Smooth muscle cell (in vitro differentiated cells): ENCODE measurements around the gene SOBP. TPM values are rescaled to one million over a fixed set of nuclear protein-coding genes. Genes with fewer than 3 reads are reported as not detected.
A peak's percentile ranks its signal among the peaks of the same experiment; 100 is the strongest.

Source experiments
- DNase-seq: peaks from one replicate; lab custom pipeline; 2025; ENCODE audit not compliant: unreplicated experiment; lab: John Stamatoyannopoulos, UW
- H2AFZ ChIP-seq: fragments of 200-600 bp; sonication (generic); 2 replicates; pipeline ENCODE4 v1.6.0; 2016; ENCODE audit warnings: antibody characterized with exemption, low read depth, mild to moderate bottlenecking
- H3F3A ChIP-seq: fragments of 200-600 bp; sonication (generic); 2 replicates; pipeline ENCODE4 v1.6.0; 2017; ENCODE audit warnings: antibody characterized with exemption, low read depth
- H3K27ac ChIP-seq: fragments of 200-600 bp; sonication (generic); 2 replicates; pipeline ENCODE4 v1.5.1; 2016; ENCODE audit warnings: low read depth, mild to moderate bottlenecking
- H3K27me3 ChIP-seq: fragments of 200-600 bp; sonication (generic); 2 replicates; pipeline ENCODE4 v1.6.1; 2016; ENCODE audit warnings: low read depth, mild to moderate bottlenecking
- H3K36me3 ChIP-seq: fragments of 200-600 bp; sonication (generic); 2 replicates; pipeline ENCODE4 v1.5.1; 2016; ENCODE audit warnings: low read depth
- H3K4me1 ChIP-seq: fragments of 200-600 bp; sonication (generic); 2 replicates; pipeline ENCODE4 v1.5.1; 2016; ENCODE audit warnings: low read depth
- H3K4me2 ChIP-seq: fragments of 200-600 bp; sonication (generic); 2 replicates; pipeline ENCODE4 v1.6.0; 2016; ENCODE audit warnings: mild to moderate bottlenecking
- H3K4me3 ChIP-seq: fragments of 200-600 bp; sonication (generic); 2 replicates; pipeline ENCODE4 v1.5.1; 2016; ENCODE audit warnings: mild to moderate bottlenecking
- H3K79me2 ChIP-seq: fragments of 200-600 bp; sonication (generic); 2 replicates; pipeline ENCODE4 v1.6.0; 2016; ENCODE audit warnings: low read depth, mild to moderate bottlenecking
- H3K9ac ChIP-seq: fragments of 200-600 bp; sonication (generic); 2 replicates; pipeline ENCODE4 v1.6.0; 2016; ENCODE audit warnings: low read depth
- H3K9me3 ChIP-seq: fragments of 200-600 bp; sonication (generic); replicated peaks from 2 replicates; pipeline ENCODE4 v1.5.1; 2016; ENCODE audit warnings: low read depth
- H4K20me1 ChIP-seq: fragments of 200-600 bp; sonication (generic); 2 replicates; pipeline ENCODE4 v1.6.0; 2016; ENCODE audit warnings: low read depth
- WGBS: methylation state at CpG from one replicate; pipeline ENCODE4 v1.1.7; 2016; ENCODE audit warnings: low lambda C conversion rate; 5-methylcytosine and 5-hydroxymethylcytosine counted together
- polyA plus RNA-seq: library from polyadenylated mRNA; unstranded; fragments of >200 nt; fragmentation: Nextera tagmentation; extraction: Ambion mirVana; gene quantifications from 2 replicates; pipeline ENCODE4 v1.2.1, GENCODE V29; 2016
- total RNA-seq: library from RNA; depleted of rRNA; stranded (reverse); fragments of >200 nt; gene quantifications from 2 replicates; pipeline ENCODE4 v1.2.3, GENCODE V29; 2014
- TF ChIP-seq, protein P1 (sequence below): fragments of 200-600 bp; sonication (generic); IDR thresholded peaks from 2 replicates; pipeline ENCODE4 v1.5.1; 2017; ENCODE audit warnings: borderline replicate concordance, mild to moderate bottlenecking, antibody characterized with exemption; ENCODE audit not compliant: insufficient read depth, poor library complexity, severe bottlenecking

Gene SOBP
- total and polyA plus RNA-seq, 2 experiments from 2014 or later: 0.67 to 4.0 TPM

DNA sequence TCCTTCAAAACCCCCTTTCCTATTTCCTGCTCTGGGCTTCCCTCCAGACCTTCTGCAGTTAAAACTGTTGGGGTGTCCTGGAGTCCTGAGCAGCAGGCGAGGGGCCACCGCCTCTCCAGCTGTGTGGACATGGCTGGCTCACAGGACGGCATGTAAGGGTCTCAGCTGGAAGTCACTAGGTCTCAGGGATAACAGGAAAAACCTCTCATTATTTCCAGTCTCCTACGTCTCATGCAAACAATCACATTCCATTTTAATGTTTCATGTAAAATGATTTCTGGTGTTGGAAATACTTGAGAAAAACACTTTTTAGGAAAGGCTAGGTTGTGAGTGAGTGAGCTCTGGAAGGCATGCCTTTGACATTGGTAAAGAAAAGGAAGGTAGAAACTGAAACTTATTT, 175.5 kb downstream of the SOBP start:
- TF ChIP-seq, protein P1, sequence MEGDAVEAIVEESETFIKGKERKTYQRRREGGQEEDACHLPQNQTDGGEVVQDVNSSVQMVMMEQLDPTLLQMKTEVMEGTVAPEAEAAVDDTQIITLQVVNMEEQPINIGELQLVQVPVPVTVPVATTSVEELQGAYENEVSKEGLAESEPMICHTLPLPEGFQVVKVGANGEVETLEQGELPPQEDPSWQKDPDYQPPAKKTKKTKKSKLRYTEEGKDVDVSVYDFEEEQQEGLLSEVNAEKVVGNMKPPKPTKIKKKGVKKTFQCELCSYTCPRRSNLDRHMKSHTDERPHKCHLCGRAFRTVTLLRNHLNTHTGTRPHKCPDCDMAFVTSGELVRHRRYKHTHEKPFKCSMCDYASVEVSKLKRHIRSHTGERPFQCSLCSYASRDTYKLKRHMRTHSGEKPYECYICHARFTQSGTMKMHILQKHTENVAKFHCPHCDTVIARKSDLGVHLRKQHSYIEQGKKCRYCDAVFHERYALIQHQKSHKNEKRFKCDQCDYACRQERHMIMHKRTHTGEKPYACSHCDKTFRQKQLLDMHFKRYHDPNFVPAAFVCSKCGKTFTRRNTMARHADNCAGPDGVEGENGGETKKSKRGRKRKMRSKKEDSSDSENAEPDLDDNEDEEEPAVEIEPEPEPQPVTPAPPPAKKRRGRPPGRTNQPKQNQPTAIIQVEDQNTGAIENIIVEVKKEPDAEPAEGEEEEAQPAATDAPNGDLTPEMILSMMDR: no peak
- peaks cover 10% of the 10 kb centered on the region for H3F3A ChIP-seq
- no peaks in the 10 kb centered on the region for H3K27me3 ChIP-seq
- no peak overlapping the region for H3K9ac ChIP-seq
- H3K79me2 ChIP-seq: no peaks in the 10 kb centered on the region
- no peaks in the 10 kb centered on the region for H3K36me3 ChIP-seq
- 72% methylated on average over 4 of the region's 4 CpGs for WGBS
- H4K20me1 ChIP-seq: no peaks in the 10 kb centered on the region
- H3K27ac ChIP-seq: no peak overlapping the region
- DNase-seq: no peak
- peak overlapping the region; percentile 24 for H3K4me2 ChIP-seq
- no peak overlapping the region for H2AFZ ChIP-seq
- H3K4me1 ChIP-seq: peaks cover 13% of the 10 kb centered on the region
- no peak overlapping the region for H3K4me3 ChIP-seq
- H3K9me3 ChIP-seq: no peaks in the 10 kb centered on the region

DNA sequence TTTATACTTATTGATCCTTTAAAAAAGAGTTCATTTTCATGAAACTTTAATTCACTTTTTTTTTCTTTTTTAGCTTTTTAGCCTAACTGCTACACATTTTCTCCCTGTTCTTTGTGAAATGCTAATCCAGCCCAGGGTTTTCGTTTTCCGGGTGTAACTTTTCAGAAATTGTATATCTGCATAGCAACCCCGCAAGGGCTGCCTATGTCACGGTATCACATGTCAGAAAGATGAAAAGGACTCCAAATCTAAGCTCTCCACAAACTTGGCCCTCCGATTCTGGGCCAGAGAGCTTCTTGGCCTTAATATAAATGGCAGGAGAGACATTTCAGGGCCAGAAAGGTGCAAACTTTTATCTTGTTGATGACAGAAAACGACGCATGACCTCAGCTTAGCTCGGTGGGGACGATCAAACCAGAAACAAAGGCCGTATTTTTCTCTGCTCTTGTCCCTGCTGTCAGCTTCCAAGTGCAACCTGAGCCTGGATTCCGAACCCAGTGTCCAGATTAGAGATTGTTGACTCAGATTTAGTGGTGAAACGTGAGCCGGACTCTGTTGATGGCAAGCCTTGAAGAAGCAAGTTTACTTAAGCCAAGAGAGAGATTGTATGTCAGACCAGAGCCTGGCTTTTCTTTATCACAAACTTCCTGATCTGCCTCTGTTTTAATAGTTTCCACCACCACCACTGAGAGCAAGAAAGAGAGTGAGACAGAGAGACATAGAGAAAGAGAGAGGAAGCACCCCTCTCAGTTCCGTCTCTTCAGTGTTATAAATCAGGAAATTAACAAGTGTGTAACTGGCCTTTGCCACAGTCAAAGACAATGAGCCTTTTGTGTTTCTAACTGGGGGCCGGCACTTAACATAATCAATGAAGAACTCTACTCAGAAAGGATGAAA, 176.4 kb downstream of the SOBP start:
- Histone ChIP-seq H3K4me1 (peaks cover 13% of the 10 kb centered on the region), H4K20me1 (no peaks in the 10 kb centered on the region), H3K79me2 (no peaks in the 10 kb centered on the region), H3K36me3 (no peaks in the 10 kb centered on the region), H3F3A (peaks cover 14% of the 10 kb centered on the region), H3K4me3 (no peak overlapping the region), H3K9ac (peak overlapping the region; percentile 1), H3K9me3 (no peaks in the 10 kb centered on the region), H2AFZ (peak overlapping the region; percentile 75), H3K27ac (no peak overlapping the region), H3K27me3 (no peaks in the 10 kb centered on the region), H3K4me2 (peak overlapping the region; percentile 51)
- 33% methylated on average over 15 of the region's 15 CpGs for WGBS
- TF ChIP-seq, protein P1: no peak
- no peak for DNase-seq

DNA sequence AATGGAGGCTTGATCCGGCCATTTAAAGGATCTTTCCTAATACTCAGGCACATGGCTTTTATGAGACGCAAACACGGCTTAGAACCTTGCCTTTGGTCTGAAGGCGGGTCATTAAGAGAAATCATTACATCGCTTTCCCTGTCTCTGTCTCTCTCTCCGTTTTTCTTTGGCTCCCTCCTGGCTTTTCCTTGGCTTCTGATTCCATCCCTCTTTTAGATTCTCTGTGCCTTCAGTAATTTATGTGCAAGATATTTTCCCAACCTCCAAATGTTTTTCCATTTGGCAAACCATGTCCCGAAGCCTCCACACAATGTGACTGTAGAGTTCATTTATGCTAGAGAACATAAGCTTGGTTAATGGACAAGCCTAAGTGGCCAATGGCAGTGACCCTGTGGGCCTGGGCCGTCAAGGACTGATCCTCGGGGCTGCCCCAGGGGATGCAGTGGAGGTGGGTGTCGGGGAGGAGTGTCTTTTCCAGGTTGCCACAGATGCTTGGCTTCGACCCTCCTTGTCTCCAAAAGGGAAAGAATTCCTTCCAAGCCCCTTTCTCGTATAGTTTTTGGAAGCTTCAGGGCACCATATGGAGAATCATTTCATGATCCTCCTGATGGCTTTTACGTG, 177.2 kb downstream of the SOBP start:
- H3K79me2 ChIP-seq: no peaks in the 10 kb centered on the region
- TF ChIP-seq, protein P1: no peak
- H3K4me2 ChIP-seq: peak overlapping the region; percentile 51
- peaks cover 13% of the 10 kb centered on the region for H3K4me1 ChIP-seq
- H3K27me3 ChIP-seq: no peaks in the 10 kb centered on the region
- H4K20me1 ChIP-seq: no peaks in the 10 kb centered on the region
- H2AFZ ChIP-seq: peak overlapping the region; percentile 75
- H3F3A ChIP-seq: peaks cover 14% of the 10 kb centered on the region
- no peak overlapping the region for H3K27ac ChIP-seq
- WGBS: 61% methylated on average over 13 of the region's 13 CpGs
- H3K36me3 ChIP-seq: no peaks in the 10 kb centered on the region
- no peak overlapping the region for H3K9ac ChIP-seq
- H3K9me3 ChIP-seq: no peaks in the 10 kb centered on the region
- DNase-seq: no peak
- H3K4me3 ChIP-seq: no peak overlapping the region
